Measurements from ENCODE around the gene CCHCR1.

The CCHCR1 gene

DNA sequence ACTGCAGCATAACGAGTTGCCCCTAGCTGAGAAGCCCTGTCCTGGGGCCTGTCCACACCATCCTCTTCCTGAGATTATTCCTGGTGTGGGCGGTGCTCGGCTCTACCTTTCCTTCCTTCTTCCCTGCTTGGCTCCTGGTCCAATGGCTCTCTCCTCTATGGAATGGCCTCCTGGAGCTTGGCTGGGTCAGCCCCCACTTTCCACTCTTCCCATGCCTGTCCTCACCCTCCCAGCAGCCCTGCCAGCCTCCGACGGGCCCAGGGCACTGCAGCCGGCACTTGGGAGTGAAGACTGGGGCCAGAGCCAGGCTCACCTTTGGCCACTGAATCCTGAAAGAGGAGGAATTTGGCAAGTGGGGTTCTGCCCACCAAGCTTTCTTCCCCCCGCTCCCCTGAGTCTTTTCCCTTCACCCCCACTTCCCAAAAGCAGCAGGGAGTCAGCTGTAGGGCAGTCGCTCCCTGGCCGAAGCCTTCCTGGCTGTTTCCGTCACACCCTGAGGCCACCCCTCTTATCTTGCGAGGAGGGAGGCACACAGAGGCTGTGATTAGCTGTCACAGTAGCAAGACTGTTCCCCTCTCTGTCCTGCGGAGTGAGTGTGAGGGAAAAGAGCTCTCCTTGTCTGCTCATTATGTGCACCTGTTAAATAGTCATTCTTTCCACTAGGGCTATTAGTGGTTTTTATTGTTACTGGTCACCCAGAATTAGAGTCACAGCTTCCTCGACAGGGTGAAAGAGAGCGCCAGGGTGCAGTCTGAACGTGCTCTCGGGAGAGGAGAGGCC lies 31.0 kb downstream of the CCHCR1 start:
- DNase-seq: no peak

DNA sequence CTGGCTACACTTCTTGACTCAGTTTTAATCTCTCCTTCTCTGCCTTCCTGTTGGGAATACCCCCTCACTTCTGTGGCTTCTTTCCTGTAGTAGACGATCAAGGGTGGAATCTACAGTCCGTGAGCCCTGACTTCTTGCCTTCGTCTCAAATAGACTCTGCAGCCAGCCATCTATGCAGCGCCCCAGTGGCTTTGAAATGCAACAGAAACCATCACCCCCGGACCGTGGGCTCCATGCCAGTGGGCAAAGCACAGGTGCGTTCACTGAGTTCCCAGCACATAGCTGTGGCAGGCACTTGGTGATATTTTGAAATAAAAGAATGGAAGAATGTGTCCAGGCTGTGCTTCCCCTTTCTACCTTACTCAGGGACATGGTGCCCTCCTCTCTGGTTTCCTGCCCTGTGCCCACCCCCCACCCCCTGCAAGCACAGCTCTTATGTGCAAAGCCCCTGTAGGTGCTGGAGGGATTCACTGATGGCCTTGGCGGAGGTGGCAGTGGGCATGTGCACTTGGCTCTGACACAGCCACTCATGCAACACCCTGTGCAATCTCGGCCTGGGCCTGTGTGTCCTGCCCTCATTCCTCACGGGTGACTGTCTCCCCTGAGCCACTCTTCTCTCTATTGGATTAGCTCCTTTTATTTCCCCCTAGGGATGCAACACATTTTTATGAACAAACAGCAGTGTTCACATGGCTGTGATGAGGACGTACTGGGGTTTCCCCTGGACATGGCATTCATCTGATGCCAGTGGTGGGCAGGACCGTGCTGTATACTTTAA lies 31.8 kb downstream of the CCHCR1 start:
- peak in 2 of 3 donors; percentile 31 to 34 for DNase-seq

DNA sequence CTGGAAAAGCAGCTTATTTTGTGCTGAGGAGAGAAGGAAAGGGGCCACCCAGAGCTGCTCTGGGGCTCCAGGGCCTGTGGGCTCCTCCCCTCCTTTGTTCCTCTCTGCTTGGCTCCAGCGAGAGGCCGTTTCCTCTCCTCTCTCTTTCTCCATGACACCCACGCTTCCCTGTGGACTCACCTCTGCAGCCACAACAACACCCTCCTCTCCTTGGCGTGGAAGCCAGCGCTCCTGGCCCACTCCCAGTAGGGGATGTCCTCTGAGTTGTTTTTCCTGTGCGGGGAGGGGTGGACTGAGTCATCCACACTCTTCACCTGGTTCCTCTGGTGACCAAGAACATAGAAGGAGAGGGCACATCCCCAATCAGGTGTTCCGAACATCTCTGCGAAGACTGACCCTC lies 32.4 kb downstream of the CCHCR1 start:
- DNase-seq: no peak

DNA sequence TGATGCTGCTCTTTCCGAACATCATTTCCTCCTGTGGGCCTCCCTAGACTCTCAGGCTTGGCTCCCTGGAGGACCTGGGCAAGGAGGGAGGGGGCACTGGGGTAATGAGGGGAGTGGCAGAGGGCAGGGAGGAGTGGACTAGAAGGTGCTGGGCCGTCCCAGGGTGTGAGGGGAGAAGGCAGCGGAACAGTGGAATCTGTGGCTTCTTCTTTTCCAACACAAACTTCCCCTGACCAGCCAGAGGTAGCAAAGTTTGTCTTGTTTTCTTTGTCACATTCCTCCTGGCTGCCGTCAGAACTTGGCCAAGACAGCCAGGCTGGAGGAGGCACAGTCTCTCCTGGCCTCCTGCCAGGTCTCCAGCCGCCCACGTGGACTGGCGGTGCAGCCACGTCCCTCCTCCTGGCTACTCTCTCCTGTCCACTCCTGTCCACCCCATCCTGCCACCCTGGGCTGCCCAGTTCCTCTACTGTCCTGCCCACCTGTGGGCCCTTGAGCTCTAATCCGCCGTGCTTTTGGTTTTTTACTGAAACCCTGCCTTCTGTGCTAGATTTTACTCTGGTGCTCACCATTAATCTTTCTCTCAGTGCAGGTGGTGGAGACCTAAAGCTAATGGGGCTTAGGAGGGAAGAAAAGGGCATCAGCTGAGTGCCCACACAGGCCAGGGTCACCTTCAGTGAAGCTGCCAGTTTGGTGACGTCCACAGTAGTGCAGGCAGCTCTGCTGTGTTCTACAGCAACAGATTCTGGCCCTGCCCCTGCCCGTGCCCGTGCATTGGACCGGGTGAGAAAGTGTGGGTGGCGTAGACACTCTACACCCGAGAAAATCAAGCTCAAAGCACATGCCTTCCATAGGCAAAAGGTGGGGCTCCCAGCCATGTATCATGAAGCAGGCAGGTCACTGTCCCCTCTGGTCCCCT lies 34.6 kb downstream of the CCHCR1 start:
- DNase-seq: peak; percentile 48 to 57 (median 50)

DNA sequence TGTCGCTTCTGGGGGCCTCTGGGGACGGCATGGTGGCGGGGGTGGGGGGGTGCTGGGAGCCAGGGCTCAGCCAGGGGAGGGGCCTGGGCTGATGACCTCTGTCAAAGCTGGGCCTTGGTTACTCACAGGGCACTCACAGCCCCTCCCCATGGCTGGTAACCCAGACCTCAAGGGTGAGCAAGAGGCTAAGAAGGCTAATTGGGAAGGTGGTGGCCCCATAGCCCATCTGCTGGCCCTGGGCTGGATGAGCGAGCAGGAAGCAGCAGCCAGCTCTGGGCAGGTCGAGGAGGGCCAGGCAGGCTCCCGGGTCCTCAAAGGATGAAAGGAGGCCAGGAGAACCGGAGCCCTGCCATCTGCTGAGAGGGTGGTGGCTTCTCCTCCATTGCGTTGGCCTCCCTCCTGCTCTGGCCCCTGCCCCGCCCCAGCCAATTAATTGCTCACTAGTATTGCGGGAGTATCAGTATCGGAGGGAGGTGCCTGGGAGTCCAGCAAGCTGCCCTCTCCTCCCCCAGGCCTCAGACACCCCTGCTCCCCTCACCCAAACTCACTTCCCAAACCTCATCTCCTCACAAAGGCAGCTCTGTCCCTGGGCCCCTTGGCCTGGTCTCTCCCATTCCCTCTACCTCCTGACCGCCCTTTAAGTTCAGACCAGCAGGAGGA lies 36.3 kb downstream of the CCHCR1 start:
- no peak for DNase-seq

DNA sequence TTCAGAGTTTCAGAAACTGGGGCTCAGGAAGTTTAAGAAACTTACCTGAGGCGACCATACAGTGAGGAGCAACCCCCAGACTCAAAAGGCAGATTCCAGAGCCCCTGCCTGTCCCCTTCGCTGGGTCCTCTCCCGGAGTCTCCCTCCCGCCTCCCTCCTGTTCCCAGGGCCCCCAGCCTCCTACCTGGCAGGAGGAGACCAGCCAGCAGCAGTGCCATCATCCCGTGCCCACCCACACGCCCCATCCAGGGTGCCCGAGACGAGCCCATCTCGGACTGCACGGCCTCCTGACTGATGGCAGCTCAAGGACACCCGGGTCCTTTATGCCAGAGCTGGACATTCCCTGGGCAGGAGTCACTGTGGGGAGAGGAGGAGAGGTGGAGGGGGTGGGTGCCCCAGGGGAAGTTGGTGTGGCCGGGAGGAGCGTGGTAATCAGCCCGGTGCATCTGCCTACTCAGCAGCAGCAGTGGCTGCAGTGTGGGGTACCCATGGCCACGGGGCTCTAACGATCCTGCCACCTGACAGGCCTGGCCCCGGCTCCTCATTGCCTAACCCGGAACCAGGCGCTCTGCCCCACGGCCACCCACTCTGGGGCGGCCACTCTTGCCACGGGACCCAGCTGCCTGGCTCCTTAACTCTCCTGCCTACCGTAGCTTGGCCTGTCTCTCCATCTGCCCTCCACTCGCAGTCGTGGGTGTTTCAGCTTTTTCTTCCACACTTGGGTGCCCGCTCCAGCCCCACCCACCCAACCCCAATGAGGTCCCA lies 37.3 kb downstream of the CCHCR1 start, which contains the start of gene CDSN:
CDSN (minus strand) TSS at position 296 of the 765 bp plus-strand sequence; CDS start at position 269, 27 bp downstream.
- DNase-seq: no peak

DNA sequence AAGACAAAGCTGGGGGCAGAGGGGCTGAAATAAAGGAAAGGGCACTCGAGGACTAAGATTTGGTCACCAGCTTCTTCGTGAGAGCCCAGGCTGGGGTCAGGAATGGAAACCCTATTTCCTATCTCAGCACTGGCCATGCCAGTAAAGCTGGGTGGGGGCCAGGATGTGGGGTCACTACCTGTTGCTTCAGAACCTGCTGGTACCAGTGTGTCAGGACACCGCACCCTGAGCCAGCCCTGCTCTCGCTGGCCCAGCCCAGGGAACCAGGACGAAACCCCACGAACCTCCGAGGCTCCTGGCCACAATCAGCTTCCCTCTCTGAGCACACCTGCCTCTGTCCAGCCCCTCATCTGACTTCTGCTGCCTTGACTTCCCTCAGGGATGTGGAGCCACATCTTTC lies 39.4 kb downstream of the CCHCR1 start:
- no peak for DNase-seq

DNA sequence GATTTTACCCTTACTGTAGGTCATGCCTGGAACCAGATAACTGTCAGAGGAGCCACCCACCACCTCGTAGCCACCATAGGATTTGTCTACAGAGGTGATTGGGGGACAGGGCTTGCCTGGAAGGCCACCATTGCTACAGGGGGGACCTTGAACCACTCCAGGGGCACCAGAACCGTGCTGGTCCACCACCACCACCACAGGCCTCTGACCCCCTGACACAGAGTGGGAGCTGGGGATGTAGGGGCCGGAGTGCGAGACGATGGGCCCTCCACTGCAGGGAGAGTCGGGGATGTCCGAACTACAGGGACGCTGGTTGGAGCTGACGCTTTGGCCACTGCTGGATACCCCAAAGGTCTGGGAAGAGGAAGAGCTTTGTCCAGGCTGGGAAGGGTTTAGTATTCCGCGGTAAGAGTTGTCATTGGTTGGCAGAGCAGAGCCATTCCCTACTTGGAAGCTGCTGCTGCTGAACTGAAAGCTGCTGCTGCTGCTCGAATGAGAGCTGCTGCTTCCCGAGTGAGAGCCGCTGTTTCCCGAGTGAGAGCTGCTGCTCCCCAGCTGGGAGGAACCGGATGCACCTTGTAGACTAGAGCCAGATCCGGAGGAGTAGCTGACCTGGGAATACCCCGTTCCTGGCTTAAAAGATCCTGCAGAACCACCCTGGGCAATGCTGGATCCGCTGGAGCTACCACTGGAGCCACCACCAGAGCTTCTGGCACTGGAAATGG lies 40.8 kb downstream of the CCHCR1 start:
- DNase-seq: no peak

DNA sequence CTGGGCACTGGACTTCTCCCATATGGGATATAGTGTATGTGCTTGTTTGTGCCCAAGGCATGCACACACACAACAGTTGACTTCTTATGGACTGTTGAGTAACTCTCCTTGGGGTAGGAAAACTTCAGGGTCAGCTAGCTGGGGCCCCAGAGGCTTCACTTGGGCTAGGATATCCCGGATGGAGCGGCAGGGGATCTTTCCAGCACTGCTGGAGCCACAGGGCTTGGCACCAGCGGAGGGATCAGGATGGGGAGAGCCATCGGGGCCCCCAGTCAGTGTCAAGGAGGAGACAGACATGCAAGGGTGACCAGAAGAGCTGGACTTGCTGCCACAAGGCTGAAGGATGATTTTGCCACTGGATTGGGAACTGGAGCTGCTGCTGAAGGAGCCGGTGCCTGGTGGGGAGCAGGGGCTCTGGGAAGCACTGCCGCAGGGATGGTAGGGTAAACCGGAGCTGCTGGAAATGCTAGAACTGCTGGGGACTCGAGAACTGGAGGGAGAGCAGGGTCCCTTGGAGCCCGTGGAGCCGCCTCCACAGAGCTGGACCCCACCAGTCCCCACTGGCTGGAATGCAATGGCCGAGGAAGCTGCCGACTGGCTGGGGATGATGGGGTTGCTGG lies 41.6 kb downstream of the CCHCR1 start:
- no peak for DNase-seq

DNA sequence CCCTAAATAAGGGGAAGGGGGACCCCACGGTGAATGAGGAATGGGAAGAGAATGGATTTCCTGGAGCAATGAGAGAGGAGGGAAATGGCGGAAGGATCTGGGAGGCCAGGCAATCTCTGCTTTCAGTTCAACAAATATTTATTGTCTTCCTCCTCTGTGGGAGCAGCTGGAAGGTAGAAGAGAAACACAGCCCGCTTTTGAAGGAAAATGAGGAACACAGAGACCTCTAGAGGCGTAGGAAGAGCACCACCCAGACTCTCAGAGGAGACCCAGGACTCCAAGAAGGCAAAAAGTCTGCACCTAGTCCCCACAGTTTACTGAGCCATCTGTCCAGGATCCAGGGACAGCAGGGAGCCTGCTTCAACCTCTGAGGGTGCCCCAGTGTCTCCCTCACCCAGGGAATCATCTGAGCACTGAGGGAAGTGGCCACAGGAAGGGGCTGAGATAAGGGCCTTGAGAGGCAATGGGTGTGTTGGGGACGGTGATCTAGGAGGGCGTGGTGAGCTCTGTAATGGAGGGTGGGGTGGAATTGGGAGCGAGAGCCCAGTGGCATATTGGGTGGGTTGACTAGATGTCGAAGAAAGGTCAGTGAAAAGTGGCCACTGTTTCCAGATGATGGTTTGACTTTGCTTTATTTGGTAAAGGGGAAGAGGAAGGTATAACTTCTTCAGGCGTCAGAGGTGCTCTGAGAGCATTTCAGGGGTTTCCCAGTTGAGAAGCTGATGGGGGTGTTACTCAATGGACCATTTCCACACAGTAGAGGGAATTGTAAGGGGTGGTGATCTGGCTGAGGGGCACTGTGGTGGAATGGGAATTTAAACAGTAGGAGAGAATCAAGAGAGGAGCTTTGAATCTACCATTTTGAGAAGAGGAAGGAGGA lies 42.4 kb downstream of the CCHCR1 start:
- peak in 1 of 3 donors; percentile 32 for DNase-seq

DNA sequence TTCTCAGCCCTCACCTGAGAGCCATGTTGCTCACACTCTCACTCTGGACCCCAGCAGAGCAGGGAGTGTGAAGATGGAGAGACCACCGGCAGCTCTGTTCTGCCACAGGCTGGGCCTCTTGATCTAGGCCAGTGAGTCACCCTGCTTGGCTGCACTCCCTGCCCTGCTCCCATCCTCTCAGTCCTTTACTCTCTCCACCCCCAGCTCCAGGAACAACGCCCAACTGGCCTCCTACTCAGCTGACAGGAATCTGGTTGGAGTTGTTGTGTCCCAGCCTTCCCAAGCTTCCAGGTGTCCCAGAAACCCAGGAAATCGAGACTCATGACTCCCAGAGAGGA lies 43.1 kb downstream of the CCHCR1 start, which contains the start of gene PSORS1C1:
PSORS1C1 (plus strand) TSS at position 260 of the 338 bp plus-strand sequence. CDS start 14,833 bp downstream, outside the sequence.
- no peak for DNase-seq

DNA sequence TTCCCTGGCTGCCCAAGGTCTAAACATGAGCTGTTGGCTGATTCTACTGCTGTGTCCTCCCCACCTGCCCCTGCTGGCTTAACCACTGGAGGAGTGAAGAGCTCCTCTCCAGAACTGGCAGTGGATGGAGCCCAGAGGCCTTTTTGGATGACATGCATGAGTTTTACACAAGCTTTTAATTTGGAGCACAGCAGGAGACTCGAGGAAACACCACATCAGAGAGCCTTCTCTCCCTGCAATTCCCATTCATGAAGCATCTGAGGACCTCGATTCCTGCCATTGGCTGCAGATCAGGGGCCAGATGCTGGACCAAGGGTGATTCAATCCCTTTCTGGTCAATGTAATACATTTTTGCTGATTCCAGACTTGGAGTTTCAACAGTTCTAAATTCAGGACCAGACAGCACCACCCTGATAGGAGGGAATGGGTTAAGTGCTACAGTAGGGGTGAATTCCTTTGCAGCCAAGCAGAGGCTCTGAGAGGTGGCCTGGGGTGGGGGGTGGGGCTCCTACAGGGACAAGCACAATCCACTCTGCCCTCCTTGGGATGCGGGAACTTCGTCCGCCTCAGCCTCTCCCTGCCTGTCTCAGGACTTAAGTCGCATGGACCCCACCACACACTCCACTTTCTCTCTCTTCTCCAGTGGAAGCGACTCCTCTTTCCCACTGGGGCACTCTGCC lies 43.6 kb downstream of the CCHCR1 start:
- no peak for DNase-seq

DNA sequence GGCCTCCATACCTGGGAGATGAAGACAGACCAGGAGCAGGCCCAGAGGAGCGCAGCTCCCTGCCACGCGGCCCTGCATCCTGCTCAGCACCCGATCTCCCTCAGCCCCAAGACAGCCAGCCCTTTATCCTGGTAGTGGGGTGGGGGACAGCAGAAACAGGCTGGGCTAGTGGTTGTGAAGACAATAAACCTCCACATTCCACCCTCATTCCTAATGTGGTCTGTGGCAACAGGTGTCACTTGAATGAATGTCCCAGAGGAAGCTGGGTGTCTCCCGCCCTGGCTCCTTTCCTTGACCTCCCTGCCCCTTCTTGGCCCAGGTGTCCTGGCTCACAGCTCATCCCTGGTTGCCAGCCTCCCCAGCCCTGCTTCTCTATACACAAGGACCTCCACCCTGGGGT lies 45.1 kb downstream of the CCHCR1 start, which contains the start of gene C6orf15:
C6orf15 (minus strand) TSS at position 98 of the 400 bp plus-strand sequence; CDS start at position 78, 20 bp downstream.
- no peak for DNase-seq

DNA sequence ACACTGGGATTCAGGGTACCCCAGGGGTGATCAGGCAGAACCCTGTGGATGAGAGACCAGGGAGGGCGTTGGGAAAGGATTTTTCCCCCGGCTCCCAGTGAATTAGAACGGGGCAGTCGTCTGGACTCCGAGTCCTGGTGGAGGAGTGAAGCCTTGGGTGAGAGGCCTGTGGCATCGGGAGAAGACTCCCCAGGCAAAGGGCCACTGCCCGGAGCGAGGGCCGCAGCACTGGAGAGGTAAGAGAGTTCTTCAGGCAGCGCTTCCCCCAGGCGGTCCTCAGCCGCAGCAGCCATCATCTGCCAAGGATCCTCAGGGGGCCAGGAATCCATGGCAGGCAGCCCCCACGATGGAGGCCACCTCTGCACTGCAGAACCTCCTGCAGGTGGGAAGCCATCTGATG lies 45.9 kb downstream of the CCHCR1 start:
- DNase-seq: no peak

DNA sequence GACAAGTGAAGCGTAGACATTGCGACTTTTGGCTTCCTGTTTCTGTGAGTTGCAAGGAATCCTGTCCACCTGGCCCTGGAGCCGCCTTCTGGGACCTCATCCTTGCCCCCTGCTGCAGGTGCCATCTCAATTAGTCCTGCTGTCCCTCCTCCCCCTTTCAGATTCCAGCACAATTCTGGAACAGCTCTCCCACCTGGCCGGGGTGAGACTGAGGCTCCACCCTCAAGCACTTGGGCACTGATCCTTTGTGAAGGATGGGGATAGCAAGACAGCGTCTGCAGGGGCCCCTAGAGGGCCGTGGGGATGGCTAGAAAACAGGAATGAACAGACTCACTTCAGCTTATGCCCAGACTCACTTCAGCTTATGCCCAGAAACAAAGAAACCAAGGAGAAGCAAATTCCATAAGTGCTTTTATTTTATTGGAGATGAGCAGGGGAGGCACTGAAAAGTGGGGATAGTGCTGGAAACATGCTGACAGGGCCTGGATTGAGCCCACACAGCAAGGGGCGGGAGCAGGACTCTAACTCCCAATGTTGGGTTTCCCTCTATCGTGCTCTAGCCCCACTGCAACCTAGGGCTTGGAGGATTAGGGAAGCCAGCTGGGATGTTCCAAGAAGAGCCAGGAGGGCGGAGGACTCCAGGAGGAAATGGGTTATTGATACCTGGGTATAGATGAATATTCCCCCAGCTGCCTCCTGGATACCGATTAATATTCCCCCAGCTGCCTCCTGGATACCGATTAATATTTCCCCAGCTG lies 46.6 kb downstream of the CCHCR1 start:
- DNase-seq: no peak

DNA sequence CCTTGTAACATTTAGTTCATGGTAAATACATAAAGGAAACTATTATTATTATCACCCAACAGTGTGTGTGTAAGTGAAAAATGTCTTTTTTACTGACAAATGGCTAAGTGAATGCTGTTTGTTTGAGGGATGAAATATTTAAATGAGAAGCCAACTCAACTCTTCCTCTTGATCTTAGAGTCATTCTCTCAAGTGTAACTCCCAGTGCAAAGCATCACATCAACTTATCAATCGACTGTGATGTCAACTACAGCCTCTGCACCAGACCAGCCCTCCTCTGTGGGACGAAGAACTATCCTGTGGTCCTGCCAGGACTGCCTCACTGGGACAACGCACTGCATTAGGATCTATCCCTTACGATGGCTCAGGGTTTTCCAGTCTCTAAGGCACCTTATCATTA lies 50.5 kb downstream of the CCHCR1 start:
- DNase-seq: no peak

DNA sequence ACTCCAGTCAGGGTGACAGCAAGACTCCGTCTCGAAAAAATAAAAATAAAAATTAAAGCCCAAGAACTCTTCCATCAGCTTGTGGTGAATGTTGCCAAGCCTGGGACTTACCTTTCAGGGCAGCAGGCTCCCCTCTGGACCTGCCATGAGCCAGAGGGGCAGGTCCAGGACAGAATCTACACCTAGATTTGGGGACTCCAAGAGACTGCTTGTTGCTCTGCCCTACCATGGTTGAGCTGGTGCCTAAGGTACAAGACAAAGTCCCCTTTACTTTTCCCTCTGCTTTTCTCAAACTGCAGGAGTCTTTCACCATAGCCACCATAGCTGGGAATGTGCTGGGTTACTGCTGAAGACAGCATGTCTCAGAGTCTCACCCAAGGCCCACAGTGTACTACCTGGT lies 54.5 kb downstream of the CCHCR1 start:
- DNase-seq: no peak

DNA sequence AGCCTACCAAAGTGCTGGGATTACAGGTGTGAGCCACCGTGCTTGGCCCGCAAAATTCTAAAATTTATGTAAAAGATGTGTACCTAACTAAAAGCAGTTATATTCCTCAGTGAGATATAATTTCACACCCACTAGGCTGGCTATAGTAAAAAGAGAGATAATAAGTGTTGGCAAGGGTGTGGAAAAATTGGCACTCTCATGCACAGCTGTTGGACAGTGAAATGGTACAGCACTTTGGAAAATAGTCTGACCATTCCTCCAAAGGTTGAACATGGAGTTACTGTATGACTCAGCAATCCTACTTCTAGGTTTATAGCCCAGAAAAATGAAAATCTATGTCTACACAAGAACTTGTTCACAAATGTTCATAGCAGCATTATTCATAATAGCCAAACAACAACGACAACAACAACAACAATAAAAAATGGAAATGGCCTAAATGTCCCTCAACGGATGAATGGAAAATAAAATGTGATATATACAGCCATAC lies 59.1 kb downstream of the CCHCR1 start:
- DNase-seq: no peak
